HepG2 (cell line): Measurements from ENCODE around the gene CLRN2. TPM values are rescaled to one million over a fixed set of nuclear protein-coding genes. Genes with fewer than 3 reads are reported as not detected.

Experiments
- CBFB ChIP-seq: sonication (generic); formaldehyde crosslinking; IDR thresholded peaks from 2 replicates; pipeline ENCODE4 v1.4.0; 2020; ENCODE audit warnings: missing genetic modification reagents
- CENPX ChIP-seq: sonication (generic); formaldehyde crosslinking; IDR thresholded peaks from 2 replicates; pipeline ENCODE4 v1.9.0; 2021; ENCODE audit warnings: mild to moderate bottlenecking, missing genetic modification reagents, moderate library complexity
- DPF2 ChIP-seq: sonication (generic); formaldehyde crosslinking; IDR thresholded peaks from 2 replicates; pipeline ENCODE4 v1.4.0; 2020; ENCODE audit warnings: mild to moderate bottlenecking, low read depth, missing genetic modification reagents, borderline replicate concordance
- GATAD2A ChIP-seq: IDR thresholded peaks from 2 replicates; pipeline ENCODE4 v1.6.1; 2016
- HBP1 ChIP-seq: IDR thresholded peaks from 2 replicates; pipeline ENCODE4 v1.6.1; 2016; ENCODE audit warnings: low read depth, control low read depth
- HNF4A ChIP-seq: sonication (generic); formaldehyde crosslinking; IDR thresholded peaks from 2 replicates; pipeline ENCODE4 v1.4.0; 2020; ENCODE audit warnings: missing genetic modification reagents
- KDM3A ChIP-seq: IDR thresholded peaks from 2 replicates; pipeline ENCODE4 v1.6.1; 2018; ENCODE audit warnings: low read depth, missing compliant biosample characterization
- KLF15 ChIP-seq: sonication (generic); formaldehyde crosslinking; IDR thresholded peaks from 2 replicates; pipeline ENCODE4 v1.8.1; 2023; ENCODE audit warnings: borderline replicate concordance, mild to moderate bottlenecking, inconsistent platforms, missing genetic modification reagents, mixed read lengths
- NCOA1 ChIP-seq: sonication (generic); formaldehyde crosslinking; IDR thresholded peaks from 2 replicates; pipeline ENCODE4 v1.9.0; 2021; ENCODE audit warnings: missing genetic modification reagents
- NR2F6 ChIP-seq, 2 experiments: IDR thresholded peaks; 2 replicates each; pipeline ENCODE4 v1.6.1; 2016; ENCODE audit warnings: antibody characterized with exemption in 1 of 2, mild to moderate bottlenecking in 1 of 2
- RAD51 ChIP-seq: fragments of 450-650 bp; IDR thresholded peaks from 2 replicates; pipeline ENCODE4 v1.6.1; 2016; ENCODE audit warnings: borderline replicate concordance
- RARA ChIP-seq: IDR thresholded peaks from 2 replicates; pipeline ENCODE4 v1.6.1; 2016; ENCODE audit warnings: missing genetic modification reagents, missing compliant biosample characterization
- SIN3B ChIP-seq: fragments of 150-350 bp; IDR thresholded peaks from 2 replicates; pipeline ENCODE4 v1.6.1; 2014; ENCODE audit warnings: low read length
- SOX6 ChIP-seq, 2 experiments: fragments of 450-650 bp in 1 of 2; sonication (generic) in 1 of 2; formaldehyde crosslinking in 1 of 2; IDR thresholded peaks; 2 replicates each; pipeline versions ENCODE4 v1.4.0 to v1.6.1; 2017 to 2020; ENCODE audit warnings: antibody characterized with exemption in 1 of 2, mild to moderate bottlenecking in 1 of 2, missing genetic modification reagents in 1 of 2
- ZBTB7B ChIP-seq: sonication (generic); formaldehyde crosslinking; IDR thresholded peaks from 2 replicates; pipeline ENCODE4 v1.4.0; 2020; ENCODE audit warnings: missing genetic modification reagents
- ZHX1 ChIP-seq: sonication (generic); formaldehyde crosslinking; IDR thresholded peaks from 2 replicates; pipeline ENCODE4 v1.8.1; 2022; ENCODE audit warnings: low read depth, mild to moderate bottlenecking, missing genetic modification reagents
- ZKSCAN5 ChIP-seq: sonication (generic); formaldehyde crosslinking; IDR thresholded peaks from 2 replicates; pipeline ENCODE4 v1.5.1; 2020; ENCODE audit warnings: mild to moderate bottlenecking, missing genetic modification reagents
- ZNF430 ChIP-seq: sonication (generic); formaldehyde crosslinking; IDR thresholded peaks from 2 replicates; pipeline ENCODE4 v1.9.0; 2021; ENCODE audit warnings: mild to moderate bottlenecking, missing genetic modification reagents
- ZNF75D ChIP-seq: sonication (generic); formaldehyde crosslinking; IDR thresholded peaks from 2 replicates; pipeline ENCODE4 v1.8.1; 2023; ENCODE audit warnings: missing genetic modification reagents, mild to moderate bottlenecking, borderline replicate concordance
- ZNF770 ChIP-seq: sonication (generic); formaldehyde crosslinking; IDR thresholded peaks from 2 replicates; pipeline ENCODE4 v1.5.0; 2020; ENCODE audit warnings: mild to moderate bottlenecking, missing genetic modification reagents
- polyA plus RNA-seq, 8 experiments: library from polyadenylated mRNA; depleted of rRNA in 3 of 8; stranded (reverse) in 7 of 8; unstranded in 1 of 8; fragments of >200 nt; fragmentation: Illumina TruSeq in 4 of 8; extraction: Trizol in 4 of 8; gene quantifications; 2 replicates each; pipeline versions ENCODE4 v1.2.1 to v1.2.3, GENCODE V29; 2011 to 2016; ENCODE audit warnings: low read depth in 4 of 8, missing spikeins in 1 of 8, mixed read lengths in 1 of 8; ENCODE audit not compliant: insufficient read depth in 1 of 8
- total RNA-seq, 5 experiments: library from RNA; depleted of rRNA; stranded (reverse); fragments of >200 nt; fragmentation: Illumina TruSeq; extraction: Trizol; gene quantifications; 2 replicates each; pipeline ENCODE4 v1.2.3, GENCODE V29; 2016; ENCODE audit warnings: low read depth in 1 of 5
- TF ChIP-seq, protein P1 (sequence below): IDR thresholded peaks from 2 replicates; pipeline ENCODE4 v1.6.1; 2016; ENCODE audit warnings: missing compliant biosample characterization, missing genetic modification reagents, borderline replicate concordance

CLRN2 gene
- total and polyA plus RNA-seq, 2 of the 13 experiments (the other 11 are each of a cell fraction or from before 2014, with no cell fraction given), result not detected

GRCh38 chr4:17560065-17560673 is 45.2 kb downstream of the CLRN2 start (continued):
- TF ChIP-seq KLF15 (CRISPR knock-in tag) (no peak), SOX6 (IDR thresholded peaks at IDR 0.05) (no peak), SOX6 (CRISPR knock-in tag; IDR thresholded peaks at IDR 0.05) (peak; percentile 38; the same call in 1 of the 2 replicates), ZHX1 (CRISPR knock-in tag) (peak; percentile 30; the same call in 1 of the 2 replicates), NR2F6 (IDR thresholded peaks at IDR 0.05) (no peak; the same call in 1 of the 2 replicates), NR2F6 (CRISPR knock-in tag; IDR thresholded peaks at IDR 0.05) (peak; percentile 52; the same call in 1 of the 2 replicates), ZNF430 (CRISPR knock-in tag) (no peak), KDM3A (CRISPR knock-in tag) (peak; percentile 31; the same call in 1 of the 2 replicates), DPF2 (CRISPR knock-in tag) (peak; percentile 29; the same call in 1 of the 2 replicates), HNF4A (peak; percentile 74), ZNF75D (CRISPR knock-in tag) (no peak), ZBTB7B (CRISPR knock-in tag) (peak; percentile 40; the same call in 1 of the 2 replicates), ZNF770 (CRISPR knock-in tag) (peak; percentile 98), RARA (CRISPR knock-in tag) (peak; percentile 65), RAD51 (no peak), GATAD2A (CRISPR knock-in tag) (peak; percentile 79; the same call in 1 of the 2 replicates), NCOA1 (CRISPR knock-in tag) (0 out of 2 replicates have a peak, but pooled peaks have one; percentile 0), CENPX (CRISPR knock-in tag) (no peak), SIN3B (no peak), HBP1 (CRISPR knock-in tag) (no peak), ZKSCAN5 (CRISPR knock-in tag) (no peak), CBFB (peak; percentile 42; the same call in 1 of the 2 replicates)
- TF ChIP-seq, protein P1, sequence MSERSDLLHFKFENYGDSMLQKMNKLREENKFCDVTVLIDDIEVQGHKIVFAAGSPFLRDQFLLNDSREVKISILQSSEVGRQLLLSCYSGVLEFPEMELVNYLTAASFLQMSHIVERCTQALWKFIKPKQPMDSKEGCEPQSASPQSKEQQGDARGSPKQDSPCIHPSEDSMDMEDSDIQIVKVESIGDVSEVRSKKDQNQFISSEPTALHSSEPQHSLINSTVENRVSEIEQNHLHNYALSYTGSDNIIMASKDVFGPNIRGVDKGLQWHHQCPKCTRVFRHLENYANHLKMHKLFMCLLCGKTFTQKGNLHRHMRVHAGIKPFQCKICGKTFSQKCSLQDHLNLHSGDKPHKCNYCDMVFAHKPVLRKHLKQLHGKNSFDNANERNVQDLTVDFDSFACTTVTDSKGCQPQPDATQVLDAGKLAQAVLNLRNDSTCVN (CRISPR knock-in tag), result no peak
